MCF 10A (cell line): Measurements from ENCODE around the gene ASTL. TPM values are rescaled to one million over a fixed set of nuclear protein-coding genes. Genes with fewer than 3 reads are reported as not detected.

ENCODE experiments used
- BruUV-seq: library from RNA; stranded (reverse); fragments of 400-500 nt; replicated peaks from 2 replicates; lab custom pipeline; 2021; lab: Mats Ljungman, UMichigan
- CTCF ChIA-PET: fragments of 300-600 bp; sonication (Branson Sonifier 250); formaldehyde crosslinking; extraction: SDS; loops from one replicate; lab custom pipeline; 2021; ENCODE audit warnings: antibody characterized with exemption, inconsistent platforms; lab: Yijun Ruan, JAX
- POLR2A ChIA-PET: fragments of 300-600, 350-650 bp; sonication (Branson Sonifier 250); formaldehyde crosslinking; extraction: SDS; loops from one replicate; lab custom pipeline; 2020; ENCODE audit warnings: antibody characterized with exemption, inconsistent platforms; lab: Yijun Ruan, JAX
- DNase-seq: peaks from one replicate; pipeline ENCODE4 v3.0.0-alpha.2; 2018; ENCODE audit not compliant: unreplicated experiment
- H3K27ac Mint-ChIP-seq: one replicate; pipeline ENCODE4 v1.8.0; 2022; ENCODE audit warnings: mild to moderate bottlenecking, low read depth, mixed read lengths; ENCODE audit not compliant: unreplicated experiment
- H3K27me3 Mint-ChIP-seq: one replicate; pipeline ENCODE4 v1.8.0; 2022; ENCODE audit warnings: mixed read lengths; ENCODE audit not compliant: insufficient read depth, unreplicated experiment
- H3K36me3 Mint-ChIP-seq: one replicate; pipeline ENCODE4 v1.8.0; 2022; ENCODE audit warnings: mild to moderate bottlenecking, moderate library complexity, mixed read lengths; ENCODE audit not compliant: insufficient read depth, unreplicated experiment
- H3K4me1 Mint-ChIP-seq: one replicate; pipeline ENCODE4 v1.8.0; 2022; ENCODE audit warnings: mixed read lengths; ENCODE audit not compliant: insufficient read depth, unreplicated experiment
- H3K4me3 Mint-ChIP-seq: one replicate; pipeline ENCODE4 v1.8.0; 2022; ENCODE audit warnings: mild to moderate bottlenecking, moderate library complexity, mixed read lengths; ENCODE audit not compliant: unreplicated experiment
- H3K9me3 Mint-ChIP-seq: one replicate; pipeline ENCODE4 v1.8.0; 2022; ENCODE audit warnings: mixed read lengths; ENCODE audit not compliant: unreplicated experiment
- intact Hi-C: fragments of 100-400 bp; cut with micrococcal nuclease; formaldehyde crosslinking; loops from 2 replicates; pipeline ENCODE4 v1.14.1; 2022
- total RNA-seq: library from RNA; stranded (reverse); gene quantifications from 2 replicates; pipeline ENCODE4 v1.2.3, GENCODE V29; 2022
- TF ChIP-seq, protein P1 (sequence below): fragments of 200-600 bp; IDR thresholded peaks from one replicate; pipeline ENCODE4 v1.8.0; 2022; ENCODE audit warnings: antibody characterized with exemption, mild to moderate bottlenecking; ENCODE audit not compliant: unreplicated experiment

Gene ASTL
- total RNA-seq, 1 experiment from 2014 or later: not detected

DNA sequence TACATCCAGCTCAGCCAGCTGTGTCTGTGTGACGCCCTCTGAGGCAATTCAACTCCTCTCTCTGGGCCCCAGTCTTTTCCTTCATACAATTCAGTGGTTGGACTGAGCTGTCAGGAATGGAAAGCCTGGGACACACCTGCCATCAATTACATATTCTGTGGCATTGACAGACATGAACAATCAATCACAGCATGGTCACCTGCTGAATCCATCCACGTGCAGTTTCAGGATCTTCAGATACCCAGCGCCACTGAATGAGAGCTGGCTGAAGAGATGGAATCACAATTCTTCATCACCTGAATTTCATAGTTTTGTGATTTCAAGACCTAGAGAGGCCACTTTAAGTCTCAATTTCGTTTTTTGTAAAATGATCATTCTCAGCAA lies 27.1 kb downstream of the ASTL start:
- no peaks in the 10 kb centered on the region for H3K9me3 Mint-ChIP-seq
- peaks cover 11% of the 10 kb centered on the region for H3K27me3 Mint-ChIP-seq
- no TSS peak for BruUV-seq
- CTCF ChIA-PET: interaction anchor here (0.6 to 1.3 kb wide), 3 partner anchors 21 to 601 kb away, joined by 3 to 5 read pairs (median 4); no protein-coding TSS in a partner anchor
- POLR2A ChIA-PET: interaction anchor here (0.8 kb wide), 1 partner anchor 11 kb away, joined by 3 read pairs; no protein-coding TSS in a partner anchor
- no peak overlapping the region for H3K27ac Mint-ChIP-seq
- no peak for DNase-seq
- H3K36me3 Mint-ChIP-seq: no peaks in the 10 kb centered on the region
- no peaks in the 10 kb centered on the region for H3K4me1 Mint-ChIP-seq
- H3K4me3 Mint-ChIP-seq: no peak overlapping the region
- TF ChIP-seq, protein P1, sequence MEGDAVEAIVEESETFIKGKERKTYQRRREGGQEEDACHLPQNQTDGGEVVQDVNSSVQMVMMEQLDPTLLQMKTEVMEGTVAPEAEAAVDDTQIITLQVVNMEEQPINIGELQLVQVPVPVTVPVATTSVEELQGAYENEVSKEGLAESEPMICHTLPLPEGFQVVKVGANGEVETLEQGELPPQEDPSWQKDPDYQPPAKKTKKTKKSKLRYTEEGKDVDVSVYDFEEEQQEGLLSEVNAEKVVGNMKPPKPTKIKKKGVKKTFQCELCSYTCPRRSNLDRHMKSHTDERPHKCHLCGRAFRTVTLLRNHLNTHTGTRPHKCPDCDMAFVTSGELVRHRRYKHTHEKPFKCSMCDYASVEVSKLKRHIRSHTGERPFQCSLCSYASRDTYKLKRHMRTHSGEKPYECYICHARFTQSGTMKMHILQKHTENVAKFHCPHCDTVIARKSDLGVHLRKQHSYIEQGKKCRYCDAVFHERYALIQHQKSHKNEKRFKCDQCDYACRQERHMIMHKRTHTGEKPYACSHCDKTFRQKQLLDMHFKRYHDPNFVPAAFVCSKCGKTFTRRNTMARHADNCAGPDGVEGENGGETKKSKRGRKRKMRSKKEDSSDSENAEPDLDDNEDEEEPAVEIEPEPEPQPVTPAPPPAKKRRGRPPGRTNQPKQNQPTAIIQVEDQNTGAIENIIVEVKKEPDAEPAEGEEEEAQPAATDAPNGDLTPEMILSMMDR: no peak
- intact Hi-C loops: no loop called here

DNA sequence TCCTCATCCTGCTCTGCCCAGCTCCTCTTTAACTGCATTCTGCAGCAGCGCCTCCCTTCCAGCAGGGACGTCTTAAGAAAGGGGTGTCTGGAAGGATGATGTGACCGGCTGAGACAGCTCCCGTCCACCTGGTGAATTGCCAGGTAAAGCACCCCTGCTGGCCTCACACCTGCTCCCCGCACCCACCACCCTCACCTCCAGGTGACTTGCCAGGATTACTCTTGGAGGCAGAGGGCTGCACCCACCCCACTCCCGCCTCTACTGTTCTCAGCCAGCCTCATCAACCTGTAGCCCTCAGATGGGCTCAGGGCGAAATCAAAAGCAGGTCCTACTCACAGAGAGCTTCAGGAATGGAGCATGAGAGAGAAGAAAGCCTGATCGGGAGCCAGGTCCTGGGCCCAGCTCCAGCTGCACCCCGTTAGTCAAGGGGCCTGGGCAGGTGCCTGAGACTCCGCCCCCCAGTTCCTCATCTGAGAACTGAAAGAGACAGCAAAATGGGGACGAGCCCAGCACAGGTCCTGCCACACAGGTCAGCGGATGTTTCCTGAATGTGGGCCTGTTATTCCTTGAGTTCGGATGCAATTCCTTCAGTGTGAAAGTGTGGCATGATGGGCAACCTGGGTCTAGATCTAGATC lies 27.6 kb downstream of the ASTL start:
- no peaks in the 10 kb centered on the region for H3K4me1 Mint-ChIP-seq

DNA sequence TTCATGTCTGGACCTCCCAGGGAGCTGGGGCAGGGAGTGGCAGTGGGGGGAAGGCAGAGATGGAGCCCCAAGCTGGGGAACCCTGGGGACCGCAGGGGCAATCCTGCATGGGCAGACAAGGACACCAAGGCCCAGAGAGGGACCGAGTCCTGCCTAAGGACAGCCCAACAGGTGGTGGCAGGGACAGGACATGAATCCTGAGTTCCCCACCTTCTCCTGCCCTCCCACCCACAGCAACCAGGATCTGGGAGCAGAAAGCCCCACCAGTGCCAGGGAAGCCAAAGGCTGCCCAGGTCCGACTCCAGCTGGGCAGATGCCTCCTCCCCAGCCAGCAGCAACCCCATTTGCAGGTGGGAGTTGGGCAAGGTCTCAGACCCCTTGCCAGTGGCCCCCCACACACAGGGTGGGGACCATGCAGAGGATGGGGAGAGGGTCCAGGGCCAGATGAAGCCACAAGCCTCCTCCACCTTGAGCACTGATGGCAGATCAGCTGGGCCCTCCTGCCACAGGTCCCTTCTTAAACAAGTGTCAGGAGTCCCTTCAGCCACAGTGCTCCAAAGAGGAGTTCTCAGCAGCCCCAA lies 28.3 kb downstream of the ASTL start:
- no peak for DNase-seq
- no TSS peak for BruUV-seq
- ChIA-PET CTCF (interaction anchor here (1.3 kb wide), 1 partner anchor 65 kb away, joined by 5 read pairs; no protein-coding TSS in a partner anchor), POLR2A (interaction anchor here (0.7 kb wide), 1 partner anchor 90 kb away, joined by 3 read pairs; no protein-coding TSS in a partner anchor)
- H3K36me3 Mint-ChIP-seq: no peaks in the 10 kb centered on the region
- intact Hi-C loops: no loop called here
- peaks cover 7% of the 10 kb centered on the region for H3K9me3 Mint-ChIP-seq
- no peak overlapping the region for H3K27ac Mint-ChIP-seq
- no peak overlapping the region for H3K4me3 Mint-ChIP-seq
- peaks cover 2% of the 10 kb centered on the region for H3K27me3 Mint-ChIP-seq
- TF ChIP-seq, protein P1: no peak
- H3K4me1 Mint-ChIP-seq: no peaks in the 10 kb centered on the region

More for the DNA sequence above, 27.6 kb downstream of the ASTL start:
- no peak for DNase-seq
- intact Hi-C loops: no loop called here
- ChIA-PET CTCF (interaction anchor here (0.6 to 1.3 kb wide), 3 partner anchors 21 to 602 kb away, joined by 3 to 5 read pairs (median 4); no protein-coding TSS in a partner anchor), POLR2A (interaction anchor here (0.7 to 0.8 kb wide), 2 partner anchors 11 to 89 kb away, joined by 3 read pairs; no protein-coding TSS in a partner anchor)
- Mint-ChIP-seq H3K27ac (no peak overlapping the region), H3K36me3 (no peaks in the 10 kb centered on the region), H3K27me3 (peaks cover 9% of the 10 kb centered on the region), H3K4me3 (no peak overlapping the region), H3K9me3 (peaks cover under 1% of the 10 kb centered on the region)
- BruUV-seq: no TSS peak
- TF ChIP-seq, protein P1: no peak

- DNase-seq: no peak
- H3K36me3 Mint-ChIP-seq: no peaks in the 10 kb centered on the region
- BruUV-seq: no TSS peak
- H3K4me1 Mint-ChIP-seq: no peaks in the 10 kb centered on the region
- TF ChIP-seq, protein P1: no peak
- CTCF ChIA-PET: interaction anchor here (1.2 to 1.5 kb wide), 2 partner anchors 28 to 64 kb away, joined by 3 to 4 read pairs; no protein-coding TSS in a partner anchor
- intact Hi-C loops: no loop called here
- no peak overlapping the region for H3K27ac Mint-ChIP-seq
- H3K27me3 Mint-ChIP-seq: no peaks in the 10 kb centered on the region
- H3K9me3 Mint-ChIP-seq: peaks cover 11% of the 10 kb centered on the region
- POLR2A ChIA-PET: no interaction called here
- H3K4me3 Mint-ChIP-seq: no peak overlapping the region
Observed at GRCh38 chr2:96109361-96109680, 29.0 kb downstream of the ASTL start.
